RWPE2 (cell line): ENCODE data around the gene HAND1.

ENCODE experiments used
- ATAC-seq: fragments of 200-7000 bp; cut with Tn5 transposase; 3 replicates; pipeline ENCODE4 v1.9.1; 2021; ENCODE audit warnings: low read depth
- DNase-seq: peaks from one replicate; pipeline ENCODE4 v3.0.0-alpha.2; 2020; ENCODE audit warnings: low spot score
- H3K27ac ChIP-seq: fragments of 450-650 bp; 2 replicates; pipeline ENCODE4 v1.5.1; 2017; ENCODE audit warnings: mild to moderate bottlenecking; ENCODE audit not compliant: poor library complexity, severe bottlenecking
- H3K27me3 ChIP-seq: fragments of 250-450 bp; sonication (Bioruptor Pico); 2 replicates; pipeline ENCODE4 v1.5.1; 2021; ENCODE audit warnings: mild to moderate bottlenecking, moderate library complexity; ENCODE audit not compliant: insufficient read depth, poor library complexity, severe bottlenecking
- H3K36me3 ChIP-seq: fragments of 250-450 bp; sonication (Bioruptor Pico); 2 replicates; pipeline ENCODE4 v1.5.1; 2020; ENCODE audit warnings: low read depth, mild to moderate bottlenecking, moderate library complexity
- H3K4me1 ChIP-seq: fragments of 250-450 bp; sonication (Bioruptor Pico); 2 replicates; pipeline ENCODE4 v1.5.1; 2021; ENCODE audit warnings: mild to moderate bottlenecking, moderate library complexity; ENCODE audit not compliant: insufficient read depth, poor library complexity, severe bottlenecking
- H3K4me3 ChIP-seq: fragments of 250-450 bp; sonication (Bioruptor Pico); 2 replicates; pipeline ENCODE4 v1.5.1; 2021; ENCODE audit warnings: mild to moderate bottlenecking, moderate library complexity; ENCODE audit not compliant: severe bottlenecking
- H3K9me3 ChIP-seq: fragments of 250-450 bp; sonication (Bioruptor Pico); 2 replicates; pipeline ENCODE4 v1.5.1; 2021; ENCODE audit warnings: mild to moderate bottlenecking, moderate library complexity; ENCODE audit not compliant: severe bottlenecking
- TF ChIP-seq, protein P1 (sequence below): fragments of 450-650 bp; IDR thresholded peaks from one replicate; pipeline ENCODE4 v1.5.1; 2017; ENCODE audit warnings: mild to moderate bottlenecking, moderate library complexity; ENCODE audit not compliant: poor library complexity, severe bottlenecking

Gene HAND1

DNA sequence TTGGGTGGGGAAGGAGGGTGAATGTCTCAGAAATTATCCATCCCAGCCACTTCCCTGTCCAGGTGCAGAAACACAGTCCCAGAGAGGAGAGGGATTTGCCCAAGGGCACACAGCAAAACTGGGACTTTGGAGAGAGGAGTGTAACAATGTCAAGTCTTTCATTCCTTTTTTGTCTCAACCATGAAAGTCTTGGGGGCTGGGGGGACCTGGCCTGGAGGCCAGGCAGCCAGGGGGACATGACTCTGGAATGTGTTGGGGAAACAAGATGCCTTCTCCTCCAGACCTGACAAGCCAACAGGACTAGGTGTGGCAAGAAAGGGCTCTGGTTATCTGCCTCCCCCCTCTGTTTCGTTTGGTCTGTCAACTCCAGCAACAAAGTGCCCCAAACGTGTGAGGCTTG, 13.9 kb upstream of the HAND1 start:
- no peak overlapping the region for H3K27ac ChIP-seq
- no peak overlapping the region for H3K4me3 ChIP-seq
- H3K4me1 ChIP-seq: no peaks in the 10 kb centered on the region
- DNase-seq: no peak
- no peaks in the 10 kb centered on the region for H3K9me3 ChIP-seq
- peaks cover 93% of the 10 kb centered on the region for H3K27me3 ChIP-seq
- ATAC-seq: no peak
- TF ChIP-seq, protein P1, sequence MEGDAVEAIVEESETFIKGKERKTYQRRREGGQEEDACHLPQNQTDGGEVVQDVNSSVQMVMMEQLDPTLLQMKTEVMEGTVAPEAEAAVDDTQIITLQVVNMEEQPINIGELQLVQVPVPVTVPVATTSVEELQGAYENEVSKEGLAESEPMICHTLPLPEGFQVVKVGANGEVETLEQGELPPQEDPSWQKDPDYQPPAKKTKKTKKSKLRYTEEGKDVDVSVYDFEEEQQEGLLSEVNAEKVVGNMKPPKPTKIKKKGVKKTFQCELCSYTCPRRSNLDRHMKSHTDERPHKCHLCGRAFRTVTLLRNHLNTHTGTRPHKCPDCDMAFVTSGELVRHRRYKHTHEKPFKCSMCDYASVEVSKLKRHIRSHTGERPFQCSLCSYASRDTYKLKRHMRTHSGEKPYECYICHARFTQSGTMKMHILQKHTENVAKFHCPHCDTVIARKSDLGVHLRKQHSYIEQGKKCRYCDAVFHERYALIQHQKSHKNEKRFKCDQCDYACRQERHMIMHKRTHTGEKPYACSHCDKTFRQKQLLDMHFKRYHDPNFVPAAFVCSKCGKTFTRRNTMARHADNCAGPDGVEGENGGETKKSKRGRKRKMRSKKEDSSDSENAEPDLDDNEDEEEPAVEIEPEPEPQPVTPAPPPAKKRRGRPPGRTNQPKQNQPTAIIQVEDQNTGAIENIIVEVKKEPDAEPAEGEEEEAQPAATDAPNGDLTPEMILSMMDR: no peak
- no peaks in the 10 kb centered on the region for H3K36me3 ChIP-seq

DNA sequence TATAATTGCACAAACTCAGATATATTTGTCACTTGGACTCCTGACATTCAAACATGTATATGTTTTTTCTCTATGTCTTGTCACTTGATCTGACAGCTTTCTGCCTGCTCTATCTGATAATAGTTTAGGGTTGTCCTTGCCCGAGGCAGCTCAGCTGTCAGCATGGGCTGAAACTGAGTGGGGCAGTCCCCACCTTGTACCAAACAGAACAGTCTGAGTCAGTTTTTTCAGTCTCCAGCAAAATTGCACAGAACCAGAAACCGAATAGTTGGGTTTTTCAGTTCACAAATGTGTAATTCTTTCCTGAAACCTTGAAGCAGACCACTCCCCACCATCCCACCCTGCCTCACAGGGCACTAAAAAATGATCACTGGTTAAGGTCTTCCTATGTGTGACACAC, 9.5 kb upstream of the HAND1 start:
- no peak for ATAC-seq
- TF ChIP-seq, protein P1: no peak
- H3K9me3 ChIP-seq: no peaks in the 10 kb centered on the region
- no peak overlapping the region for H3K4me3 ChIP-seq
- peaks cover 94% of the 10 kb centered on the region for H3K27me3 ChIP-seq
- H3K36me3 ChIP-seq: no peaks in the 10 kb centered on the region
- no peak for DNase-seq
- no peaks in the 10 kb centered on the region for H3K4me1 ChIP-seq
- H3K27ac ChIP-seq: no peak overlapping the region

DNA sequence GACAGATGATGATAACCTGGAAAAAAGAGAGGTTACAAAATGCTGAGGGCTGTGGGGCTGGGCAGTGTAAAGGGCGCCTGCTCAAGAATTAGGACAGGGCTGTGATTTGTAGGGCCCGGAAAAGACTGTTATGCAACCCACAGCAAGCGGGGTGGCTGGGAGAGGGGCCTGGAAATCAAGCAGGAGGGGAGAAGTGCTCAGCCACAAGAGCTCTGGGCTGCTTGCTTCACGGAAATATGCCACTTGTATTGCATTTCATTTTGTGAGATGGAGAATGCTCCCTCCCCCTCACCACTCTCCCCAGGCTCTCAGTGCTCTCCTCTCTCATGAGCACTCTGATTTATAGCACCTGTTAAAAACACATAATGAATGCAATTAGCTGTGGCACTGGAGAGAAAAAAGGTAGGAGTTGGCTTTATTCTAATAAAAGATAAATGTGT, 8.4 kb upstream of the HAND1 start:
- no peaks in the 10 kb centered on the region for H3K36me3 ChIP-seq
- H3K4me3 ChIP-seq: no peak overlapping the region
- no peak for DNase-seq
- H3K9me3 ChIP-seq: no peaks in the 10 kb centered on the region
- H3K27me3 ChIP-seq: peaks cover 96% of the 10 kb centered on the region
- ATAC-seq: no peak
- TF ChIP-seq, protein P1: no peak
- H3K4me1 ChIP-seq: no peaks in the 10 kb centered on the region
- H3K27ac ChIP-seq: no peak overlapping the region

DNA sequence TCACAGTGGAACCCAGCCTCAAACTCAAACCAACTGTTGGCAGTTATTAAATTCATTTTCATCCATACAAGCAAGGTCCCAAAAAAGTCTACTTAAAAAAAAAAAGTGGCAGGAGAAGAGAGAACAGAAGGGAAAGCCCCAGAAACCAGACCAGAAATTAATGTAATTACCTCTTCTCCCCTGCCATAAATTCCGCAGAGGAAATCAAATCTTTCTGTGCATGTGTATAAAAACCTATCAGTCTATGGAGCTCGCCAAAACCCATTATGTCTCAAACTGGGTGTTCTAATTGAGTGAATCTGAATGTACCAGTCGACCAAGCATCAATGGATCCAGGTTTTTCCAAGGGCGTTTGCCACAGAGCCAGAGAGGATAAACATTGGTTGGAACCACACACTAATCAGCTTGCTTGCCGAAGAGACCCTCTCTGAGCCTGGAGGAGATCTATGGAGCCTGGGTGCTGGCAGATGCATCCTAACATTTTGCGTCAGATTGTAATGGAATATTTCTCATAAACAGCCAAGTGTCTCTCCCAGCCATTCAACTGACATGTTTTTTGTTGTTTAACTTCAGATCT, 7.9 kb upstream of the HAND1 start:
- Histone ChIP-seq H3K27me3 (peaks cover 100% of the 10 kb centered on the region), H3K4me3 (no peak overlapping the region), H3K36me3 (no peaks in the 10 kb centered on the region), H3K9me3 (no peaks in the 10 kb centered on the region), H3K27ac (no peak overlapping the region), H3K4me1 (no peaks in the 10 kb centered on the region)
- ATAC-seq (no peak), DNase-seq (no peak)
- TF ChIP-seq, protein P1: no peak

DNA sequence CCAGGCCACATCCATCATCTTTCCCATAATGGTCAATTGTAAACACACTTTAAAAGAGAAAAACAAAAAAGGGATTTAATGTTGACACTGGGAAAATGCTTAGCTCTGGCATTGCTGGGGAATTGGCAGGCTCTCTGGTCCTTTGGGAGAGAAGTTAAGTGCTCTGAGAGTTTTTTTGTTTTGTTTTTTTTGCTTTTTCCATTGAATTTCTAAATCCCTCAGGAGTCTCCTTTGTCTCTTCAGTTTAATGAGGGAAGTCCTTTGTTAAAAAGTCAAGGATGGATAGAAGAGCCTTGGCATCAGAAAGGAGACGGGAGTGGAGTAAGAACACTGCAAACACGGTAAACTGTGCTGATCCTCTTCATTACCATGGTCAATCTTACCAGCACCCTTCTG, 7.1 kb upstream of the HAND1 start:
- Histone ChIP-seq H3K36me3 (no peaks in the 10 kb centered on the region), H3K27me3 (peaks cover 100% of the 10 kb centered on the region), H3K9me3 (no peaks in the 10 kb centered on the region), H3K27ac (no peak overlapping the region), H3K4me1 (no peaks in the 10 kb centered on the region), H3K4me3 (no peak overlapping the region)
- ATAC-seq (no peak), DNase-seq (no peak)
- TF ChIP-seq, protein P1: no peak
